HL-60 (cell line): ENCODE results near the gene OR7G1.

Experiments used
- DNase-seq, 2 experiments: peaks; one replicate each; pipeline ENCODE4 v3.0.0-alpha.2; 2010 to 2020; ENCODE audit warnings: low read depth in 1 of 2, low spot score in 1 of 2
- H3K27ac ChIP-seq: fragments of 250-450 bp; sonication (Bioruptor Pico); replicated peaks from 2 replicates; pipeline ENCODE4 v1.5.1; 2020; ENCODE audit warnings: mild to moderate bottlenecking, moderate library complexity
- H3K27me3 ChIP-seq: fragments of 250-450 bp; sonication (Bioruptor Pico); 2 replicates; pipeline ENCODE4 v1.5.1; 2021; ENCODE audit warnings: mild to moderate bottlenecking, moderate library complexity; ENCODE audit not compliant: insufficient read depth, poor library complexity, severe bottlenecking
- H3K4me3 ChIP-seq: replicated peaks from 2 replicates; pipeline ENCODE4 v1.5.1; 2011; ENCODE audit warnings: mild to moderate bottlenecking, control low read depth, low read length; ENCODE audit not compliant: insufficient read depth
- CTCF ChIP-seq: IDR thresholded peaks from one replicate; pipeline ENCODE4 v1.5.1; 2011; ENCODE audit warnings: low read length, control low read depth, inconsistent platforms; ENCODE audit not compliant: insufficient read depth
- GABPA ChIP-seq: IDR thresholded peaks from 2 replicates; pipeline ENCODE4 v1.6.1; 2012; ENCODE audit warnings: low read depth
- POLR2AphosphoS5 ChIP-seq: IDR thresholded peaks from 2 replicates; pipeline ENCODE4 v1.6.1; 2012; ENCODE audit warnings: low read depth
- REST ChIP-seq: IDR thresholded peaks from 2 replicates; pipeline ENCODE4 v1.6.1; 2012; ENCODE audit warnings: low read depth; ENCODE audit not compliant: insufficient replicate concordance
- SPI1 ChIP-seq: IDR thresholded peaks from 2 replicates; pipeline ENCODE4 v1.6.1; 2012; ENCODE audit warnings: low read depth, mild to moderate bottlenecking, borderline replicate concordance

OR7G1 gene

DNA sequence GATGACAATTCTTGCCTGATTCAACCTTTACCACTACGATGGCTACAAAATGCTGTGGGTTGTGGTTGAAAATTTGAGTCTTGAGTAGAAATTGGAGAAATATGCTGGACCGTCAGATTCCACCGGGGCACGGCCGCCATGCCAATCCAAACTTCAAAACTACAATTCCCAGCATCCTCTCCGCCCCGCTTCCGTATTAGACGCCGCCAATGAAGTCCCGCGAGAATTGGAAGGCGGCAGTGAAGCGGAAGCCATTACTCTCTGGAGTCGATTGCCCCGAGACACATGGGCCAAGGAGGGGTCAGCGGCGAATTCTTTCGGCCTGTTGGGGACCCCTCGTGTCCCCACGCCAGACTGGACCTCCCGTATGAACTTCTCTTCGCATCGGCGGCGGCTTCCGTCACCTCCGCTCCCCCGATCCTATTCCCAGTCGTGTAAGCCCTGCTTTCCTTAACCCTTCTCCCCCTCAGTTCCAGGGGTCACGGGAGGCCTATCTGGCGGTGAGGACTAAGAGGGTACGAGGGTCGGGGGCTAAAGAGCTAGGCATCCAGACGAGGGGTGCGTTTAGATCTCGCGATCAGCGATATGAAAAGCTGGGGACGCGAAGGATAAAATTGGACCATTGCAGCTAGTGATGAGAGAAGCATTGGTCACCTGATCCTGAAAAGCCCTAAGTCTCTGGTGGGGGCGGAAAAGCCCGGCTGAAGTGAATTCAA is 24.8 kb upstream of the OR7G1 start, which contains the start of gene ZNF317:
Gene ZNF317, plus strand, starts transcription at position 239 of the 716 bp plus-strand sequence. CDS start 15,620 bp downstream, outside the sequence.
- Histone ChIP-seq H3K27me3 (no peaks in the 10 kb centered on the region), H3K4me3 (peak within 1 kb of the TSS; percentile 91), H3K27ac (peak within 1 kb of the TSS; percentile 83)
- peak; percentile 78 to 93 for DNase-seq
- TF ChIP-seq SPI1 (peak; percentile 72), GABPA (peak; percentile 60), CTCF (no peak), POLR2AphosphoS5 (peak; percentile 96), REST (peak; percentile 75)

GRCh38 chr19:9139609-9140158 is 24.1 kb upstream of the OR7G1 start:
- no peak for DNase-seq
- peak overlapping the region; percentile 83 for H3K27ac ChIP-seq
- no peaks in the 10 kb centered on the region for H3K27me3 ChIP-seq
- peak overlapping the region; percentile 91 for H3K4me3 ChIP-seq
- no peak for TF ChIP-seq REST
- TF ChIP-seq SPI1 = no peak
- TF ChIP-seq CTCF = no peak
- TF ChIP-seq POLR2AphosphoS5 = no peak
- no peak for TF ChIP-seq GABPA

DNA sequence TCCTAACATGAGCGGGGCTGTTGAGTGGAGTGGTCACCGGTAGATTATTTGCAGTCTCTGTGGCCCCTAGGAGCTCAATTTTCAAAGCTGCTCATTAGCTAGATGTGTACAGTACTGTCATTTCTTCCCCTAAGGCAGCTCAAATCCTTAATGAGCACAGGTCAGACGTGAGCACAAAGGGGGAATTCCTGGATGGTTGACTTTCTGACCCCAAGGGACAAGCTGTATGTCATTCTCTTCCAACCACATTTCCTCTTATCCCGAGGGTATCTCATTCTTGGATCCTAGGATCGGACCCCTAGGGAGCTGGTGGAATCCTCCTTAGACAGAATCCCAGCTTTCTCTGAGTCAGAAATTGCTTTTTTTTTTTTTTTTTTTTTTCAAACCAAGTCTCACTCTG is 16.9 kb upstream of the OR7G1 start:
- no peak for TF ChIP-seq POLR2AphosphoS5
- no peak for TF ChIP-seq REST
- TF ChIP-seq GABPA = no peak
- TF ChIP-seq CTCF = no peak
- TF ChIP-seq SPI1 = no peak
- Histone ChIP-seq H3K27me3 (no peaks in the 10 kb centered on the region), H3K27ac (no peak overlapping the region), H3K4me3 (no peak overlapping the region)
- no peak for DNase-seq
